Hepatocyte (in vitro differentiated cells): ENCODE measurements around the gene OLFML1.

Experiments
- EZH2 ChIP-seq: fragments of 200-600 bp; sonication (generic); IDR thresholded peaks from 2 replicates; pipeline ENCODE4 v1.6.1; 2016; ENCODE audit warnings: antibody characterized with exemption, mild to moderate bottlenecking, borderline replicate concordance
- EZH2phosphoT487 ChIP-seq: fragments of 200-600 bp; sonication (generic); IDR thresholded peaks from one replicate; pipeline ENCODE4 v1.6.1; 2018; ENCODE audit warnings: antibody characterized with exemption, mild to moderate bottlenecking, low read depth, moderate library complexity; ENCODE audit not compliant: unreplicated experiment, severe bottlenecking
- TF ChIP-seq, protein P1 (sequence below): fragments of 200-600 bp; sonication (generic); IDR thresholded peaks from 2 replicates; pipeline ENCODE4 v1.5.1; 2016; ENCODE audit warnings: antibody characterized with exemption, mild to moderate bottlenecking; ENCODE audit not compliant: poor library complexity

GRCh38 chr11:7522121-7522520, 36.8 kb downstream of the OLFML1 start:
- TF ChIP-seq, protein P1, sequence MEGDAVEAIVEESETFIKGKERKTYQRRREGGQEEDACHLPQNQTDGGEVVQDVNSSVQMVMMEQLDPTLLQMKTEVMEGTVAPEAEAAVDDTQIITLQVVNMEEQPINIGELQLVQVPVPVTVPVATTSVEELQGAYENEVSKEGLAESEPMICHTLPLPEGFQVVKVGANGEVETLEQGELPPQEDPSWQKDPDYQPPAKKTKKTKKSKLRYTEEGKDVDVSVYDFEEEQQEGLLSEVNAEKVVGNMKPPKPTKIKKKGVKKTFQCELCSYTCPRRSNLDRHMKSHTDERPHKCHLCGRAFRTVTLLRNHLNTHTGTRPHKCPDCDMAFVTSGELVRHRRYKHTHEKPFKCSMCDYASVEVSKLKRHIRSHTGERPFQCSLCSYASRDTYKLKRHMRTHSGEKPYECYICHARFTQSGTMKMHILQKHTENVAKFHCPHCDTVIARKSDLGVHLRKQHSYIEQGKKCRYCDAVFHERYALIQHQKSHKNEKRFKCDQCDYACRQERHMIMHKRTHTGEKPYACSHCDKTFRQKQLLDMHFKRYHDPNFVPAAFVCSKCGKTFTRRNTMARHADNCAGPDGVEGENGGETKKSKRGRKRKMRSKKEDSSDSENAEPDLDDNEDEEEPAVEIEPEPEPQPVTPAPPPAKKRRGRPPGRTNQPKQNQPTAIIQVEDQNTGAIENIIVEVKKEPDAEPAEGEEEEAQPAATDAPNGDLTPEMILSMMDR: no peak
- TF ChIP-seq EZH2 (no peak), EZH2phosphoT487 (no peak)
